ENCODE measurements around the gene CELSR1. TPM values are rescaled to one million over a fixed set of nuclear protein-coding genes. Genes with fewer than 3 reads are reported as not detected.
A peak's percentile ranks its signal among the peaks of the same experiment; 100 is the strongest.

Gene CELSR1
- total RNA-seq, 1 donor from 2014 or later: 27.9 TPM

GRCh38 chr22:46360891-46361290 lies 176.5 kb downstream of the CELSR1 start:
- no peak for TF ChIP-seq CTCF (IDR thresholded peaks at IDR 0.05)

GRCh38 chr22:46360097-46360496 lies 177.3 kb downstream of the CELSR1 start:
- DNase-seq (ENCODE audit: low spot score): peak; percentile 34
- Mint-ChIP-seq H3K27me3 (ENCODE audit: low read depth) (no peaks in the 10 kb centered on the region), H3K4me1 (ENCODE audit: low read depth) (peaks cover 4% of the 10 kb centered on the region), H3K27ac (ENCODE audit: unreplicated experiment) (no peak overlapping the region), H3K4me3 (ENCODE audit: unreplicated experiment) (no peak overlapping the region), H3K36me3 (ENCODE audit: low read depth) (peaks cover 14% of the 10 kb centered on the region), H3K9me3 (ENCODE audit: low read depth) (no peaks in the 10 kb centered on the region)
- no peak for TF ChIP-seq CTCF (IDR thresholded peaks at IDR 0.05)

More at GRCh38 chr22:46360891-46361290, 176.5 kb downstream of the CELSR1 start:
- H3K27me3 Mint-ChIP-seq (ENCODE audit: low read depth): no peaks in the 10 kb centered on the region
- no peak overlapping the region for H3K4me3 Mint-ChIP-seq (ENCODE audit: unreplicated experiment)
- H3K36me3 Mint-ChIP-seq (ENCODE audit: low read depth): peaks cover 11% of the 10 kb centered on the region
- H3K9me3 Mint-ChIP-seq (ENCODE audit: low read depth): no peaks in the 10 kb centered on the region
- H3K27ac Mint-ChIP-seq (ENCODE audit: unreplicated experiment): no peak overlapping the region
- no peaks in the 10 kb centered on the region for H3K4me1 Mint-ChIP-seq (ENCODE audit: low read depth)
- DNase-seq (ENCODE audit: low spot score): peak; percentile 55

GRCh38 chr22:46359362-46359761 lies 178.1 kb downstream of the CELSR1 start:
- Mint-ChIP-seq H3K27ac (ENCODE audit: unreplicated experiment) (no peak overlapping the region), H3K4me1 (ENCODE audit: low read depth) (peaks cover 4% of the 10 kb centered on the region), H3K36me3 (ENCODE audit: low read depth) (peaks cover 12% of the 10 kb centered on the region), H3K9me3 (ENCODE audit: low read depth) (no peaks in the 10 kb centered on the region), H3K27me3 (ENCODE audit: low read depth) (no peaks in the 10 kb centered on the region), H3K4me3 (ENCODE audit: unreplicated experiment) (no peak overlapping the region)
- TF ChIP-seq CTCF (IDR thresholded peaks at IDR 0.05): no peak
- peak; percentile 79 for DNase-seq (ENCODE audit: low spot score)

GRCh38 chr22:46358766-46359165 lies 178.7 kb downstream of the CELSR1 start:
- Mint-ChIP-seq H3K36me3 (ENCODE audit: low read depth) (peaks cover 12% of the 10 kb centered on the region), H3K4me3 (ENCODE audit: unreplicated experiment) (no peak overlapping the region), H3K27ac (ENCODE audit: unreplicated experiment) (no peak overlapping the region), H3K4me1 (ENCODE audit: low read depth) (peaks cover 4% of the 10 kb centered on the region), H3K27me3 (ENCODE audit: low read depth) (no peaks in the 10 kb centered on the region), H3K9me3 (ENCODE audit: low read depth) (no peaks in the 10 kb centered on the region)
- TF ChIP-seq CTCF (IDR thresholded peaks at IDR 0.05): no peak
- DNase-seq (ENCODE audit: low spot score): peak; percentile 28

- Mint-ChIP-seq H3K9me3 (ENCODE audit: low read depth) (no peaks in the 10 kb centered on the region), H3K4me1 (ENCODE audit: low read depth) (peaks cover 7% of the 10 kb centered on the region), H3K36me3 (ENCODE audit: low read depth) (peaks cover 15% of the 10 kb centered on the region), H3K27me3 (ENCODE audit: low read depth) (no peaks in the 10 kb centered on the region), H3K27ac (ENCODE audit: unreplicated experiment) (no peak overlapping the region), H3K4me3 (ENCODE audit: unreplicated experiment) (no peak overlapping the region)
- peak; percentile 86 for DNase-seq (ENCODE audit: low spot score)
- TF ChIP-seq CTCF (IDR thresholded peaks at IDR 0.05): no peak
Observed at GRCh38 chr22:46357711-46358520, 179.5 kb downstream of the CELSR1 start.
